ENCODE data around the gene KRT83.

Gene KRT83

GRCh38 chr12:52332381-52332780, 11.2 kb upstream of the KRT83 start:
- no peak for DNase-seq (ENCODE audit: low spot score)

GRCh38 chr12:52331833-52332232, 10.6 kb upstream of the KRT83 start:
- DNase-seq (ENCODE audit: low spot score), result no peak

GRCh38 chr12:52331039-52331438, 9.8 kb upstream of the KRT83 start:
- no peak for DNase-seq (ENCODE audit: low spot score)

- DNase-seq (ENCODE audit: low spot score), result no peak
Observed at GRCh38 chr12:52327830-52328500, 6.8 kb upstream of the KRT83 start.

GRCh38 chr12:52327052-52327829, 6.0 kb upstream of the KRT83 start:
- DNase-seq (ENCODE audit: low spot score), result peak; percentile 87

- no peak for DNase-seq (ENCODE audit: low spot score)
Observed at GRCh38 chr12:52324153-52324444, 2.9 kb upstream of the KRT83 start.

GRCh38 chr12:52323416-52324152, 2.4 kb upstream of the KRT83 start:
- no peak for DNase-seq (ENCODE audit: low spot score)

- DNase-seq (ENCODE audit: low spot score), result no peak
Observed at GRCh38 chr12:52323001-52323400, 1.8 kb upstream of the KRT83 start.

GRCh38 chr12:52322069-52322468, 871 bp upstream of the KRT83 start:
- no peak for DNase-seq (ENCODE audit: low spot score)

GRCh38 chr12:52321418-52321817, 220 bp upstream of the KRT83 start:
- no peak for DNase-seq (ENCODE audit: low spot score)

GRCh38 chr12:52319097-52319496, 2.1 kb downstream of the KRT83 start:
- DNase-seq (ENCODE audit: low spot score), result no peak

GRCh38 chr12:52318241-52318990, 2.8 kb downstream of the KRT83 start:
- DNase-seq (ENCODE audit: low spot score), result no peak

GRCh38 chr12:52317468-52318052, 3.6 kb downstream of the KRT83 start:
- no peak for DNase-seq (ENCODE audit: low spot score)

- no peak for DNase-seq (ENCODE audit: low spot score)
Observed at GRCh38 chr12:52316701-52317100, 4.5 kb downstream of the KRT83 start.

- no peak for DNase-seq (ENCODE audit: low spot score)
Observed at GRCh38 chr12:52316290-52316689, 4.9 kb downstream of the KRT83 start.

GRCh38 chr12:52315721-52316120, 5.5 kb downstream of the KRT83 start:
- peak; percentile 58 for DNase-seq (ENCODE audit: low spot score)

- DNase-seq (ENCODE audit: low spot score), result no peak
Observed at GRCh38 chr12:52314511-52314910, 6.7 kb downstream of the KRT83 start.

- DNase-seq (ENCODE audit: low spot score), result no peak
Observed at GRCh38 chr12:52313926-52314325, 7.3 kb downstream of the KRT83 start.

GRCh38 chr12:52313461-52313860, 7.7 kb downstream of the KRT83 start:
- no peak for DNase-seq (ENCODE audit: low spot score)

GRCh38 chr12:52312086-52312485, 9.1 kb downstream of the KRT83 start:
- no peak for DNase-seq (ENCODE audit: low spot score)

GRCh38 chr12:52311285-52311648, 9.9 kb downstream of the KRT83 start:
- no peak for DNase-seq (ENCODE audit: low spot score)

- DNase-seq (ENCODE audit: low spot score), result no peak
Observed at GRCh38 chr12:52310622-52311284, 10.4 kb downstream of the KRT83 start.
